ENCODE results near the gene CLDND2. TPM values are rescaled to one million over a fixed set of nuclear protein-coding genes. Genes with fewer than 3 reads are reported as not detected.

The CLDND2 gene
- total RNA-seq, 1 donor = 0.36 TPM

DNA sequence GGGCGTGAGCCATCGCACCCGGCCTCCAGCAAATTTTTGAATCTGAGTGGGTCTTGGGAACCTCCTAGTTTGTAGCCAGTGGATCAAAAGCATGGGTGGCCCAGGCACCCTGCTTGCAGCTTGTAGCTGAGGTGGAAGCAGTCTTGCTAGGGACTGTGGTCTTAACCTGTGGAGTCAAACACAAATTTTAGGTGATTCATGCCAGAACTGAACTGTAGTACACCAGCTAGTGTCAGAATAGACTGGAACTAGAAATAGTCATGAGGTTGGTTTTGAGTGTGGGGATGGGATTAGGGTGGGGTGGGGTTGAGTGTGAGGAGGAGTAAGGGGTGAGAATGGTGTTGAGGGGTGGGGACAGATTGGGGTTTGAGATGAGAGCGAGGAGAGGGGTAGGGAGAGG lies 13.2 kb upstream of the CLDND2 start:
- TF ChIP-seq, protein P1, sequence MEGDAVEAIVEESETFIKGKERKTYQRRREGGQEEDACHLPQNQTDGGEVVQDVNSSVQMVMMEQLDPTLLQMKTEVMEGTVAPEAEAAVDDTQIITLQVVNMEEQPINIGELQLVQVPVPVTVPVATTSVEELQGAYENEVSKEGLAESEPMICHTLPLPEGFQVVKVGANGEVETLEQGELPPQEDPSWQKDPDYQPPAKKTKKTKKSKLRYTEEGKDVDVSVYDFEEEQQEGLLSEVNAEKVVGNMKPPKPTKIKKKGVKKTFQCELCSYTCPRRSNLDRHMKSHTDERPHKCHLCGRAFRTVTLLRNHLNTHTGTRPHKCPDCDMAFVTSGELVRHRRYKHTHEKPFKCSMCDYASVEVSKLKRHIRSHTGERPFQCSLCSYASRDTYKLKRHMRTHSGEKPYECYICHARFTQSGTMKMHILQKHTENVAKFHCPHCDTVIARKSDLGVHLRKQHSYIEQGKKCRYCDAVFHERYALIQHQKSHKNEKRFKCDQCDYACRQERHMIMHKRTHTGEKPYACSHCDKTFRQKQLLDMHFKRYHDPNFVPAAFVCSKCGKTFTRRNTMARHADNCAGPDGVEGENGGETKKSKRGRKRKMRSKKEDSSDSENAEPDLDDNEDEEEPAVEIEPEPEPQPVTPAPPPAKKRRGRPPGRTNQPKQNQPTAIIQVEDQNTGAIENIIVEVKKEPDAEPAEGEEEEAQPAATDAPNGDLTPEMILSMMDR (IDR thresholded peaks at IDR 0.05; ENCODE audit: insufficient read depth, low read length) = no peak
- no peak for DNase-seq (ENCODE audit: low read depth)
- no peak overlapping the region for H3K4me3 ChIP-seq (ENCODE audit: low read depth, low read length)

DNA sequence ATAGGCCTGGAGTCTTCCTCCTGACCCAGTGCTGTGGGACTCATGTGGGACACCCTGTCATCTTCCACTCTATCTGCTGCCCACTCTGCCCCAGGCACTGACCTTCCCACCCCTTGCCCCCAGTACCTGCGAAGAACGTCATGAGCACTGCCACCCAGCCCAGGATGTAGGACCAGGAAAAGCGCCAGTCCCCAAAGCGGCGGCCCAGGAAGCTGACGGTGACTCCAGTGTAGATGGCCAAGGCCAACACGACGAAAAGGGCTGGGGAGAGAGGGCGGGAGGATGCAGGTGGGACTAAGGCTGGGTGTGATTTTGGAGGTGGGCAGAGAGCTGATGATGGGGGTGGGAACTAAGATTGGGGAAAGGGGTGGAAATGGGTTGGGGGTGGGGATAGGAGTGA lies 11.6 kb upstream of the CLDND2 start:
- DNase-seq (ENCODE audit: low read depth) = no peak
- no peak overlapping the region for H3K4me3 ChIP-seq (ENCODE audit: low read depth, low read length)
- TF ChIP-seq, protein P1 (IDR thresholded peaks at IDR 0.05; ENCODE audit: insufficient read depth, low read length) = no peak

DNA sequence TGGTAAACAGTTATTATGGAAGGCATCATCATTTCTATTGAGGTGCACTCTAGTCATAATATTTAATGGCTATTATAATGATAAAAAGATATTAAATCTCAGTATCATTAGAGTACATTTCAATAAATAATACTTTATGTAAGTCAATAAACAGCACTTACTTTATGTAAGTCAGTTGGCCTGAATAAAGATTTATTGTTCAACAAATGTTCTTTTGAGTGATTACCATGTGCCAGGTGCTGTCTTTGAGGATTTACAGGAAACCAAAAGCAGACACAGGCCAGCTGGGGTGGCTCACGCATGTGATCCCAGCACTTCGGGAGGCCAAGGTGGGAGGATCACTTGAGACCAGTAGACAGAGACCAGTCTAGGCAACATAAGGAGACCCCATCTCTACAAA lies 8.6 kb upstream of the CLDND2 start:
- H3K4me3 ChIP-seq (ENCODE audit: low read depth, low read length) = no peak overlapping the region
- TF ChIP-seq, protein P1 (IDR thresholded peaks at IDR 0.05; ENCODE audit: insufficient read depth, low read length) = no peak
- no peak for DNase-seq (ENCODE audit: low read depth)

DNA sequence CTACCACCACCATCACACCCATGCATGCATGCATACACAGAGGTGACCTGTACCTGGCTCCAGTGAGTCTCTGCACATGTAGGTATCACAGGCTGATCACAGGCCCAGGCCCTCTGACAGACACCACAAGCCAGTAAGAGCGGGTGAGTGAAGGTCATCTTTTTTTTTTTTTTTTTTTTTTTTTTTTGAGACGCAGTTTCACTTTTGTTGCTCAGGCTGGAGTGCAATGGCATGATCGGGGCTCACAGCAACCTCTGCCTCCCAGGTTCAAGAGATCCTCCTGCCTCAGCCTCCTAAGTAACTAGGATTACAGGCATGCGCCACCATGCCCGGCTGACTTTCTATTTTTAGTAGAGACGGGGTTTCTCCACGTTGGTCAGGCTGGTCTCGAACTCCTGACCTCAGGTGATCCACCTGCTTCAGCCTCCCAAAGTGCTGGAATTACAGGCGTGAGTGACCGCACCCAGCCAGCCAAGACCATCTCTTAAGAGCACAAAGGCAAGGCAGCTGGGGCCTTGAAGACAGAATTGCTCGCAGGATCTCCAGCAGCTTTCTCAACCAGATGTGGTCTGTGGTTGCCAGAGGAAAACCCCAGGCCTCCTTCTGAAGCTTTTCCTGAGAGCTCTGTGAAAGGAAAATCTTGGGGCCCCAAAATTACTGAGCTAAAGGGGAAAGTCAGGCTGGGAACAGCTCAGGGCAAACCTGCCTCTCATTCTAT lies 6.9 kb upstream of the CLDND2 start:
- TF ChIP-seq, protein P1 (IDR thresholded peaks at IDR 0.05; ENCODE audit: insufficient read depth, low read length) = no peak
- H3K4me3 ChIP-seq (ENCODE audit: low read depth, low read length) = no peak overlapping the region
- DNase-seq (ENCODE audit: low read depth) = no peak

DNA sequence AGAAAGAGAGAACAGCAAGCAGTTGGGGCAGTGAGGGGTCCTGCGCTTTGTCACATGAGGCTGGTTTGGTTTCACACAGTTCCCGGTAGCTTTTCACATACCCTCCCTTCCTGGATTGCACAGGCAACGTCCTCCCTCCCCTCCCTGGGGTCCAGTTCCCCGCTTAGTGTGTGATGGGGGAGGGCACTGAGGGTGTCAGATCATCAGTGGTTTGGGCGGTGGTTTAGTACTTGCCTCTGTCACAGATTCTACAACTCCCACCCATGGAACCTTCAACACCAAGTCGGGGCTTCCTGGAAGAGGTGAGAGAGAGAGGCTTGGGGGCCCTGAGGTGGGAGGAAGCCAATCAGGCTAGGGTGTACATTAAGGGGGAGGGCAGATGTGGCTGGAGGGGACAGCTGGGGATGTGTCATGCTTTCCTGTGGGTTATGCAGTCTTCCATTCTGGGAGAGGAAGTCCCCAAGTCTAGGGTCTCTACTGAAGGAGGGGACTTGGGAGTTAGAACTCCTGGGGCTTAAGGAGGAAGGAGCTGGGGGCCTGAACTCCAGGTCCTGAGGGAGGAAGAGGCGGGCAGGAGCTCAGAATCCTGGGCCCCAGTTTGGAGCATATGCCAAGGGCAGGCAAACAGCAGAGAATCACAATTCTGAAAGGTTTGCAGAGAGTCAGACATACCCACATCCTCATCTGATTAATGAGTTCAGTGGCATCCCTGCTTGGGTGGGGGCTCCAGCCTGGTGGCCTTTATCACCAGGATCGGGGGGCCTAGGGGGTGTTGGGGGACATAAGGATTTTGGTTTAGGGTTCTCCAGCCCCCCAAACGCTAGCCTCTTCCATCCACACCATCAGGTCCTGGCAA lies 4.1 kb upstream of the CLDND2 start, which contains the start of gene NKG7:
TSS of gene NKG7 (minus strand) at position 6 of the 856 bp plus-strand sequence. CDS start 119 bp downstream, outside the sequence.
- DNase-seq (ENCODE audit: low read depth) = no peak
- TF ChIP-seq, protein P1 (IDR thresholded peaks at IDR 0.05; ENCODE audit: insufficient read depth, low read length) = no peak
- no peak within 1 kb of the TSS for H3K4me3 ChIP-seq (ENCODE audit: low read depth, low read length)

DNA sequence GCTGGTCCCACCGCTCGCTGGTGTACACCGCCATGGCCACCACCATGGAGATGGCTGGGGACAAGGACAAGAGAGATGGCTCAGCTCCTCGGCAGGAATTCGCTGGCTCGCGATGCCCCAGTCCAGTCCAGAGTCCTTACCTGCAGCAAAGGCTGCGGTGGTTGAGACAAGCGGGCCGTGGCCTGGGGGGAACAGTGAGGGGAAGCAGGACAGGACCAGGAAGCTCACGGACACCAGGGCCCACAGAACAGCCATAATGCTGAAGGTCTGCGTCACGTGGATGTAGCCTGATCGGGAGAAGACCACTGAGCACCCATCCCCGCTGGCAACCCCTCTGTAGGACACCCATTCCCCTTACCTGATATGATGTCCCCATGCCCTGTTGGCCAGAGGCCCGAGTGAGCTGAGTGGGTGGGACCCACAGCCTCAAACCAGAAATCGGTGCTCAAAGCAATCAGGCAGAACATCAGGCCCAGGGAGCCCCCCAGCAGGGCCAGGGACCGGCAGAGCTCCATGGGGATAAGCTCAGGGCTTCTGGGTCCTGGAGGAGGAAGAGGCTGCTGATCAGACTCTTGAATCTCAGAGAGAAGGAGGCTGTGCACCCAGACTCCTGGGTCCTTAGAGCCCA lies 3.3 kb upstream of the CLDND2 start:
- TF ChIP-seq, protein P1 (IDR thresholded peaks at IDR 0.05; ENCODE audit: insufficient read depth, low read length) = no peak
- DNase-seq (ENCODE audit: low read depth) = no peak
- no peak overlapping the region for H3K4me3 ChIP-seq (ENCODE audit: low read depth, low read length)
